SK-MEL-5 (cell line): Measurements from ENCODE around the gene HMOX1. TPM values are rescaled to one million over a fixed set of nuclear protein-coding genes. Genes with fewer than 3 reads are reported as not detected.
A peak's percentile ranks its signal among the peaks of the same experiment; 100 is the strongest.

Source experiments
- DNase-seq: peaks from one replicate; pipeline ENCODE4 v3.0.0-alpha.2; 2016; ENCODE audit warnings: low read depth, low spot score
- in situ Hi-C: cut with HindIII; loops from 2 replicates; pipeline ENCODE4 v1.10.0; 2016; ENCODE audit warnings: low sequenced_read_pairs, high pct_unique_total_duplicates, low pct_unique_long_range_greater_than_20kb
- polyA plus RNA-seq, 2 experiments: library from polyadenylated mRNA; depleted of rRNA; stranded (reverse); fragments of >200 nt; gene quantifications; 2 replicates each; pipeline ENCODE4 v1.2.3, GENCODE V29; 2015
- total RNA-seq: library from RNA; depleted of rRNA; stranded (reverse); fragments of >200 nt; shearing (Covaris generic); gene quantifications from 2 replicates; pipeline ENCODE4 v1.2.3, GENCODE V29; 2014; rRNA removed

The HMOX1 gene
- 45.3 and 49.0 TPM in 2 replicates for total RNA-seq
- polyA plus RNA-seq (2015; cell fraction: cytosol; rRNA removed): 89.0 and 109 TPM in 2 replicates
- polyA plus RNA-seq (2015; cell fraction: nucleus; rRNA removed): 26.1 and 29.0 TPM in 2 replicates

DNA sequence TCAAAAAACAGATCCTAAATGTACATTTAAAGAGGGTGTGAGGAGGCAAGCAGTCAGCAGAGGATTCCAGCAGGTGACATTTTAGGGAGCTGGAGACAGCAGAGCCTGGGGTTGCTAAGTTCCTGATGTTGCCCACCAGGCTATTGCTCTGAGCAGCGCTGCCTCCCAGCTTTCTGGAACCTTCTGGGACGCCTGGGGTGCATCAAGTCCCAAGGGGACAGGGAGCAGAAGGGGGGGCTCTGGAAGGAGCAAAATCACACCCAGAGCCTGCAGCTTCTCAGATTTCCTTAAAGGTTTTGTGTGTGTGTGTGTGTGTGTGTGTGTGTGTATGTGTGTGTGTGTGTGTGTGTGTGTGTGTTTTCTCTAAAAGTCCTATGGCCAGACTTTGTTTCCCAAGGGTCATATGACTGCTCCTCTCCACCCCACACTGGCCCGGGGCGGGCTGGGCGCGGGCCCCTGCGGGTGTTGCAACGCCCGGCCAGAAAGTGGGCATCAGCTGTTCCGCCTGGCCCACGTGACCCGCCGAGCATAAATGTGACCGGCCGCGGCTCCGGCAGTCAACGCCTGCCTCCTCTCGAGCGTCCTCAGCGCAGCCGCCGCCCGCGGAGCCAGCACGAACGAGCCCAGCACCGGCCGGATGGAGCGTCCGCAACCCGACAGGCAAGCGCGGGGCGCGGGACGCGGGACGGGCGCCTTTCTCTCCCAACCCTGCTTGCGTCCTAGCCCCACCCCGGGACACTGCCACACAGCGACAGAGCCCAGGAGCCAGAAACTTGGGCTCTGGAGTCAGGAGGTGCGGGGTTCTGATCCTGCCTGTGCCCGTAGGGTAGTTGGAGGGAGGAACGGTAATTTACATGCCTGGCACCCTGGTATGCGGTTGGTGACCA lies at the start of gene HMOX1:
HMOX1 (plus strand) TSS at position 560 of the 887 bp plus-strand sequence; CDS start at position 638, 78 bp downstream.
- peak; percentile 89 for DNase-seq
- in situ Hi-C loops: no loop called here

- in situ Hi-C loops: no loop called here
Observed at GRCh38 chr22:35332278-35332677, 48.6 kb upstream of the HMOX1 start.

DNA sequence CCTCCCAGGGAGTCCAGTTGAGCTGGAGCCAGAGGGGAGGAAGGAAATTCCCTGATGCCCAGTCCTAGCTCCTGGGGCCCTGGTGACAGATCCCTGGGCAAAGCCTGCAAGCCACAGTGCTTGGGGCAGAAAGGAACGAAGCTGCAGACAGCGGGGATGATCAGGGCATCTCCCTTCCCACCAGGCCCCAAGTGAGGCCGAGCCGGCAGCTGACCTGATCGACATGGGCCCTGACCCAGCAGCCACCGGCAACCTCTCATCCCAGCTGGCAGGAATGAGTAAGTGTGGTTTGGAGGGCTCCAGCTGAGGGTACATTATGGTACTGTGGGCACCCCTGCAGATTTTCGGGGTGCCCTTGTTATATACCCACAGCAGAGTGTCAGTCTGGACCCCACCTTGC lies 47.7 kb upstream of the HMOX1 start:
- no peak for DNase-seq
- in situ Hi-C loops: no loop called here

More at GRCh38 chr22:35332278-35332677, 48.6 kb upstream of the HMOX1 start:
- DNase-seq: no peak

DNA sequence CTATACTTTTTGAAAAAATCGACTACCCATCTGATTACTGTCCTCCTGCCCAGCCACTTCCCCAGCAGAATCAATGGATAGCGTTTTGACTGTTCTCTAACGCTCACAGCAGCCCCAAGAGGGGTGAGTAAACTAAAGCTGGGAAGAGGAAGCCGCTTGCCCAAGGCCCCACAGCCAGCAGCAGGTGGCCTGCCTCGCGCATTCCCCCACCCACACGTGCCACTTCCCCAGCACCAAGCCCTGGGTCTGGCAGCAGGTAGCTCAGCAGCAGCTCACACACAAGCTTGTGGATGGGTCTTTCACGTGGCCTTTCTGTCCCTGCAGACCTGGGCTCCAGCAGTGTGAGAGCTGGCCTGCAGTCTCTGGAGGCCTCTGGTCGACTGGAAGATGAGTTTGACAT lies 46.9 kb upstream of the HMOX1 start:
- in situ Hi-C loops: no loop called here
- DNase-seq: no peak

GRCh38 chr22:35335468-35335867 lies 45.4 kb upstream of the HMOX1 start:
- in situ Hi-C loops: no loop called here
- DNase-seq: no peak

DNA sequence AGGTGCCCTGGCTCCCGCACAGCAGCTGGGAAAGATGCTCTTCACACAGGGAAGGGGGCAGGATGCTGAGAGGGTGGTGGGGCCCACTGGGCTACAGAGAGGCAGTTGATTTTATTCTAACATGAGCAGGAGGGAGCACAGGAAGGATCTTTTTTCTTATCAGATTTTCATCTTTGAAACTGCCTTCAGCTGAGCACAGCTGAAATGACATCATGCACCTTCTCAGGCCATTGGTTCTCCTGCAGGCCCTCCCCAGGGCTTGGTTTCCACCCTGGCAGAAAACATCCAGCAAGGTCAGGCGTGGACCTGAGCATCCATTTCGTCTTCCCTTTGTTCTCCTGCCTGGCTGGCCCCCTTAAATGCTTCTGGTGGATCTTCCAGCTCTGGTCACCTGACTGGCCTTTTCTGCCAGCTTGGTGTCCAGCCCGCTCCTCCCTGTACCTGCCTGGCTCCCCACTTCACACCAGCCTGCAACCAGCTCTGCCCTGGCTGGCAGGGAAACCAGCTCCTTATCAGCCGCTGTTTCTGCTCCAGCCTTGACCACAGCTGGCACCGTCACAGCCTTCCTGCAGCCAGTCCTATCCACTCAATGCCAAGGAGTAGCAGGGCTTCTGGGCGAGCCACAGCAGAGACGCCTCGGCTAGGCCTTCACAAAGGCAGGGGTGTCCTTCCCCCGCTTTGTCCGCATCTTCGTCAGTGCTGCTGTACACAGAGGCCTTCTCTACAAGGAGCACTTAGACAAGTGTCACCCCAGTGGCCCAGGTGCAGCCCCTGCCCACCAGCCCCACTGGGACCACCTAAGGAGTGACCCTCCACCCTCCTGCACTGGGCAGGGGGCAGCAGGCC lies 44.7 kb upstream of the HMOX1 start:
- no peak for DNase-seq
- in situ Hi-C loops: no loop called here

GRCh38 chr22:35337932-35338331 lies 43.0 kb upstream of the HMOX1 start:
- in situ Hi-C loops: no loop called here
- peak; percentile 49 for DNase-seq

DNA sequence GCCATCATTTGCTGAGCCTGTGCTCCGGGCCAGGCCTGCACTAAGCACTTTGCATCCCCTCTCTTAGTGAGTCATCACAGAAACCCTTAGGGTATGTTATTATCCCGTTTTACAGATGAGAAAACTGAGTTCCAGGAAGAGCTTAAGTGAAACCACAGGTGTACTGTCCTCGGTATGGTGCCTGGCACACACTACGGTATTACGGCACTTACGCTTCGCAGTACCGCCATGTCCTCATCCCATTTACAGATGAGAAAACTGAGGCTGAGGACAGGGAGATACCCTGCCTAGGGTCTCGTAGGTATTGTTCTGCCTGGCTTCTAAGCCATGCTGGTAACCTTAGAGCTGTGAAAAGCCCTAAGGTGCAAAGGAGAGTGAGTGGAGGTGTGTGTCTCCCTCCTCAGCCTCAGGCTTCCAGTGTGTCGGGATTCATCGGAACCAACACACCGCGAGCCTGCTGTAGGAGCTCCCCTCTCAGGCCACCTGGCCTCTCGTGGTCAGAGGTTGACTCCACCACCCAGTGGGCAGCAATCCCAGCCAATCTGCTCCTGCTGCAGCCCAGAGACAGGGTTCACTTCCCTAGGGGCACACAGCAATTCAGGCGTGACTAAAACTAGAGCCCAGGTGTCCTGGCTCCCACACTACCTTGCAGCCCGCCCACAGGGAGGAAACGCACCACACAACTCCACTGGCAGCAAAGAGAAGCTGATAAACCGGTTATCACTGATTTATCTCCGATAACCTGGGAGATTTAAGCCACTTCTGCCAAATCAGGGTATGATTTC lies 39.6 kb upstream of the HMOX1 start:
- in situ Hi-C loops: no loop called here
- no peak for DNase-seq

- in situ Hi-C loops: no loop called here
- DNase-seq: no peak
Observed at GRCh38 chr22:35342390-35342789, 38.5 kb upstream of the HMOX1 start.

- in situ Hi-C loops: no loop called here
Observed at GRCh38 chr22:35343664-35344550, 37.0 kb upstream of the HMOX1 start.

GRCh38 chr22:35344956-35345690 lies 35.8 kb upstream of the HMOX1 start:
- in situ Hi-C loops: no loop called here
- no peak for DNase-seq

More at GRCh38 chr22:35343664-35344550, 37.0 kb upstream of the HMOX1 start:
- no peak for DNase-seq

- in situ Hi-C loops: no loop called here
- no peak for DNase-seq
Observed at GRCh38 chr22:35345808-35346505, 34.9 kb upstream of the HMOX1 start.

DNA sequence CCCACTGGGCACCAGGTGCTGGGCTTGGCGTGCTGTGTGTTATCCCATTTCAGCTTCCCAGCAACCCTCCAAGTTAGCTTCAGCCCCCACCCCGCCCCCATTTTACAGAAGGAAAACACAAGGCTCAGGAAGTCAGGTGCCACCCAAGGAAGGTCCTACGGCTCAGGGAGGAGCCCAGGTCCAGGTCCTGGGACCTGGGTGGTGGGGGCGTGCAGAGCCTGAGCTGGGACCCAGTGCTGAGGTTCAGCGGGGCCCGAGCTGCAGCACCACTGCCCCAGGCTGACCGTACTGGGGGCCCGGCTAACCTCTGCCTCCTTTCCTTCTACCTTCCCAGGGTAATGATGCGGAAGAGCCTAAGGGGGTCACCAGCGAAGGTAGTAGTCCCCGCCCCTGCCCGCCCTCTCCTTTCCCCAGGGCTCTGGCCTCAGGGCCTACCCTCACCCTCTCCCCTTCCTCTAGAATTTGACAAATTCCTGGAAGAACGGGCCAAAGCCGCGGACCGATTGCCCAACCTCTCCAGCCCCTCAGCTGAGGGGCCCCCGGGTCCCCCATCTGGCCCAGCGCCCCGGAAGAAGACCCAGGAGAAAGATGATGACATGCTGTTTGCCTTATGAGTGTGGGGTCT lies 34.2 kb upstream of the HMOX1 start:
- in situ Hi-C loops: no loop called here
- no peak for DNase-seq

DNA sequence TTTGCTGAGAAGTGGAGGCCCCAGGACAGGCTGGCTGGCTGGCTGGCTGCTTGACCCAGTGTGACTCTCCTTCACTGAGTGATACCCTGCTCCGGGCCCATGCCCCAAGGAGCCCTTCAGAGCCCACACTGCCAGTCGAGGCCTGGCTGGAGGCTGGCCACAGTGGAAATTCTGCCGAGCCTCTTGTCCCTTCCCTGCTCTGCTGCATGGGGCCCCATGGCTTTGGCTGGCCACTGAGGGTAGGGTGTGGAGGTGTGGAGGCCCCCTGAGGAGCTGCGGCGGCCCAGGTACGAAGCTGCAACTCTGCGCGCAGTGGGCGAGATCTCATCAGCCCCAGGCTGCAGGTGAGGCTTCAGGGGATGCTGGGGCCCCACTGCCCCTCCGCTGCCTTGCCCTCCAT lies 33.4 kb upstream of the HMOX1 start:
- in situ Hi-C loops: no loop called here
- DNase-seq: no peak

DNA sequence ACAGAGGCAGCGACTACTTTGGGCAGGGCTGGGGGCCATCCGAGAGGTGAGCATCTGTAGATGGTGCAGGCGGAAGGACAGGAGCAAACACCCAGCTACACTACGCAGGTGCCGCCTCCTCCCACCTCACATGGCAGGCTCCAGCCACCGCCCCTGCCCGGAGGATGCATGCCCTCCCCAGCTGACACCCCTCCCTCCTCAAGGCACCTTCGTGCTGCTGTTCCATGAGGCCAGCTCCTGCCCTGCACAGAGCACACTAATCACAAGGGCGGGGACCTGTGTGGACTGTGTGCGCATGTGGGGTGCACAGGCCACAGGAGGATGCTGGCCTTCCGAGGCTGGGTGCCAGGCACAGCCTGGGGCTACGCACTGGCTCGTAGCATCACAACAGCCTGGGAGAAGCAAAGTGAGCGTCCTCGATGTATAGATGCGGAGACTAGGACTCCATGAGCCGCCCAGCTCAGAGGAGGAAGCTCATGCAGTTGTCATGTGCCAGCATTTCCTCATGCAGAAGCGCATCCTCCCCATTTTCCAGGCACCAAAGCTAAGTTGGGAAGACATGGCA lies 32.8 kb upstream of the HMOX1 start:
- in situ Hi-C loops: no loop called here
- no peak for DNase-seq
